ENCODE measurements around the gene FHIP1B. TPM values are rescaled to one million over a fixed set of nuclear protein-coding genes. Genes with fewer than 3 reads are reported as not detected.

Gene FHIP1B
- polyA plus RNA-seq, 1 donor from 2014 or later = 36.0 TPM

DNA sequence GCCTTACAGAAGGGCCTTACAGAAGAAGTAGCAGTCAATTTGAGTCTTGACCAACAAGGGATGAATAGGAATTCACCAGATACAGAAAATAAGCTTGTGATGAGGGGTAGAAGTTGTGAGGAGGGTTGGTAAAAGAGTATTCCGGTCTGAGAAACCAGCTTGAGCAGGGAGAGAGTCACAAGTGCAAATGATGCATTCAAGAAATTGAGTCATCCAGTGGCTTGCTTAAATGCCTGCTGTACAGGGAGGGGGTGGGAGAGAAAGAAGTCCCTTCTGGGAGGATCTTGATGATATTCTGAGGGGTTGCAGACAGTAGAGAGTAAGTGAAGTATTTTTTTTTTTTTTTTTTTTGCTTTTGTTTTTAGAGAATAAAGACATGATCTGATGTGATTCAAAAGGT is 34.4 kb upstream of the FHIP1B start:
- no peak overlapping the region for H3K27ac ChIP-seq (ENCODE audit: low read length)

DNA sequence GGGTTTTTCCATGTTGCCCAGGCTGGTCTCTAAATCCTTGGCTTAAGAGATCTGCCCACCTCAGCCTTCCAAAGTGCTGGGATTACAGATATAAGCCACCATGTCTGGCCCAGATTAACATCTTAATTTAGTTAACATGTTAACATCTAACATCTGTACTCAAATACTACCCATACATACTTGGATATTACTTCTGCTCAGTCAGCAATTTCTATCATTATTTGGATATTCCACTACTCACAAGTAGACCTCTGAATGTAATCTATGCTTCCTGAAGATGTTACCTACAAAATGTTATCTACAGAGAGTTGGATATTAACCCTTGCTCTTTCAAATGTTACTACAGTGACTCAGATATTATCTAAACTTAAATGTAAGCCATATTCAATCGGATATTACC is 29.2 kb upstream of the FHIP1B start:
- TF ChIP-seq SMC3 (conservative IDR thresholded peaks at IDR 0.05; ENCODE audit: poor library complexity) = no peak
- TF ChIP-seq, protein P1, sequence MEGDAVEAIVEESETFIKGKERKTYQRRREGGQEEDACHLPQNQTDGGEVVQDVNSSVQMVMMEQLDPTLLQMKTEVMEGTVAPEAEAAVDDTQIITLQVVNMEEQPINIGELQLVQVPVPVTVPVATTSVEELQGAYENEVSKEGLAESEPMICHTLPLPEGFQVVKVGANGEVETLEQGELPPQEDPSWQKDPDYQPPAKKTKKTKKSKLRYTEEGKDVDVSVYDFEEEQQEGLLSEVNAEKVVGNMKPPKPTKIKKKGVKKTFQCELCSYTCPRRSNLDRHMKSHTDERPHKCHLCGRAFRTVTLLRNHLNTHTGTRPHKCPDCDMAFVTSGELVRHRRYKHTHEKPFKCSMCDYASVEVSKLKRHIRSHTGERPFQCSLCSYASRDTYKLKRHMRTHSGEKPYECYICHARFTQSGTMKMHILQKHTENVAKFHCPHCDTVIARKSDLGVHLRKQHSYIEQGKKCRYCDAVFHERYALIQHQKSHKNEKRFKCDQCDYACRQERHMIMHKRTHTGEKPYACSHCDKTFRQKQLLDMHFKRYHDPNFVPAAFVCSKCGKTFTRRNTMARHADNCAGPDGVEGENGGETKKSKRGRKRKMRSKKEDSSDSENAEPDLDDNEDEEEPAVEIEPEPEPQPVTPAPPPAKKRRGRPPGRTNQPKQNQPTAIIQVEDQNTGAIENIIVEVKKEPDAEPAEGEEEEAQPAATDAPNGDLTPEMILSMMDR (IDR thresholded peaks at IDR 0.05; ENCODE audit: poor library complexity, severe bottlenecking) = no peak
- no peak for TF ChIP-seq POLR2AphosphoS5 (IDR thresholded peaks at IDR 0.05)
- no peak for TF ChIP-seq EP300 (conservative IDR thresholded peaks at IDR 0.05; ENCODE audit: poor library complexity, severe bottlenecking)
- TF ChIP-seq, protein P2, sequence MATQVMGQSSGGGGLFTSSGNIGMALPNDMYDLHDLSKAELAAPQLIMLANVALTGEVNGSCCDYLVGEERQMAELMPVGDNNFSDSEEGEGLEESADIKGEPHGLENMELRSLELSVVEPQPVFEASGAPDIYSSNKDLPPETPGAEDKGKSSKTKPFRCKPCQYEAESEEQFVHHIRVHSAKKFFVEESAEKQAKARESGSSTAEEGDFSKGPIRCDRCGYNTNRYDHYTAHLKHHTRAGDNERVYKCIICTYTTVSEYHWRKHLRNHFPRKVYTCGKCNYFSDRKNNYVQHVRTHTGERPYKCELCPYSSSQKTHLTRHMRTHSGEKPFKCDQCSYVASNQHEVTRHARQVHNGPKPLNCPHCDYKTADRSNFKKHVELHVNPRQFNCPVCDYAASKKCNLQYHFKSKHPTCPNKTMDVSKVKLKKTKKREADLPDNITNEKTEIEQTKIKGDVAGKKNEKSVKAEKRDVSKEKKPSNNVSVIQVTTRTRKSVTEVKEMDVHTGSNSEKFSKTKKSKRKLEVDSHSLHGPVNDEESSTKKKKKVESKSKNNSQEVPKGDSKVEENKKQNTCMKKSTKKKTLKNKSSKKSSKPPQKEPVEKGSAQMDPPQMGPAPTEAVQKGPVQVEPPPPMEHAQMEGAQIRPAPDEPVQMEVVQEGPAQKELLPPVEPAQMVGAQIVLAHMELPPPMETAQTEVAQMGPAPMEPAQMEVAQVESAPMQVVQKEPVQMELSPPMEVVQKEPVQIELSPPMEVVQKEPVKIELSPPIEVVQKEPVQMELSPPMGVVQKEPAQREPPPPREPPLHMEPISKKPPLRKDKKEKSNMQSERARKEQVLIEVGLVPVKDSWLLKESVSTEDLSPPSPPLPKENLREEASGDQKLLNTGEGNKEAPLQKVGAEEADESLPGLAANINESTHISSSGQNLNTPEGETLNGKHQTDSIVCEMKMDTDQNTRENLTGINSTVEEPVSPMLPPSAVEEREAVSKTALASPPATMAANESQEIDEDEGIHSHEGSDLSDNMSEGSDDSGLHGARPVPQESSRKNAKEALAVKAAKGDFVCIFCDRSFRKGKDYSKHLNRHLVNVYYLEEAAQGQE (IDR thresholded peaks at IDR 0.05; ENCODE audit: borderline replicate concordance) = no peak
- TF ChIP-seq EZH2 (IDR thresholded peaks at IDR 0.05; ENCODE audit: borderline replicate concordance, insufficient read depth, low read length, poor library complexity, severe bottlenecking) = no peak
- TF ChIP-seq RAD21 (conservative IDR thresholded peaks at IDR 0.05) = no peak
- TF ChIP-seq TAF1 (IDR thresholded peaks at IDR 0.05; ENCODE audit: low read depth) = no peak
- TF ChIP-seq MXI1 (conservative IDR thresholded peaks at IDR 0.05; ENCODE audit: poor library complexity, severe bottlenecking) = no peak
- Histone ChIP-seq H4K20me1 (ENCODE audit: insufficient read depth) (no peaks in the 10 kb centered on the region), H3K27ac (ENCODE audit: low read length) (no peak overlapping the region), H3K9ac (ENCODE audit: low read length) (no peak overlapping the region), H2AFZ (ENCODE audit: low read depth, low read length) (no peak overlapping the region), H3K27me3 (ENCODE audit: insufficient read depth, low read depth, low read length) (peaks cover 8% of the 10 kb centered on the region), H3K36me3 (ENCODE audit: insufficient read depth, low read length) (no peaks in the 10 kb centered on the region), H3K79me2 (replicated peaks; ENCODE audit: insufficient read depth, low read length) (no peaks in the 10 kb centered on the region), H3K4me3 (ENCODE audit: low read length) (no peak overlapping the region), H3F3A (ENCODE audit: insufficient read depth, low read length, poor library complexity, severe bottlenecking) (no peaks in the 10 kb centered on the region), H3K9me2 (ENCODE audit: insufficient read depth, low read length) (no peaks in the 10 kb centered on the region), H3K4me2 (ENCODE audit: low read length) (no peak overlapping the region), H3K9me3 (ENCODE audit: low read length) (no peaks in the 10 kb centered on the region)

More for the DNA sequence above, 34.4 kb upstream of the FHIP1B start:
- Histone ChIP-seq H3K9me2 (ENCODE audit: insufficient read depth, low read length) (no peaks in the 10 kb centered on the region), H3K9me3 (ENCODE audit: low read length) (no peaks in the 10 kb centered on the region), H3K4me2 (ENCODE audit: low read length) (no peak overlapping the region), H3K36me3 (ENCODE audit: insufficient read depth, low read length) (no peaks in the 10 kb centered on the region), H3K79me2 (replicated peaks; ENCODE audit: insufficient read depth, low read length) (no peaks in the 10 kb centered on the region), H4K20me1 (ENCODE audit: insufficient read depth) (no peaks in the 10 kb centered on the region), H2AFZ (ENCODE audit: low read depth, low read length) (no peak overlapping the region), H3K9ac (ENCODE audit: low read length) (no peak overlapping the region), H3F3A (ENCODE audit: insufficient read depth, low read length, poor library complexity, severe bottlenecking) (no peaks in the 10 kb centered on the region), H3K27me3 (ENCODE audit: insufficient read depth, low read depth, low read length) (no peaks in the 10 kb centered on the region), H3K4me3 (ENCODE audit: low read length) (no peak overlapping the region)
- no peak for TF ChIP-seq SMC3 (conservative IDR thresholded peaks at IDR 0.05; ENCODE audit: poor library complexity)
- TF ChIP-seq TAF1 (IDR thresholded peaks at IDR 0.05; ENCODE audit: low read depth) = no peak
- no peak for TF ChIP-seq EZH2 (IDR thresholded peaks at IDR 0.05; ENCODE audit: borderline replicate concordance, insufficient read depth, low read length, poor library complexity, severe bottlenecking)
- TF ChIP-seq MXI1 (conservative IDR thresholded peaks at IDR 0.05; ENCODE audit: poor library complexity, severe bottlenecking) = no peak
- TF ChIP-seq EP300 (conservative IDR thresholded peaks at IDR 0.05; ENCODE audit: poor library complexity, severe bottlenecking) = no peak
- TF ChIP-seq POLR2AphosphoS5 (IDR thresholded peaks at IDR 0.05) = no peak
- TF ChIP-seq, protein P1 (IDR thresholded peaks at IDR 0.05; ENCODE audit: poor library complexity, severe bottlenecking) = no peak
- TF ChIP-seq RAD21 (conservative IDR thresholded peaks at IDR 0.05) = no peak
- TF ChIP-seq, protein P2 (IDR thresholded peaks at IDR 0.05; ENCODE audit: borderline replicate concordance) = no peak

All from neural cell (in vitro differentiated cells).